ENCODE data around the gene SIX2.

GRCh38 chr2:45033302-45033701 lies 24.1 kb upstream of the SIX2 start:
- TF ChIP-seq CTCF (conservative IDR thresholded peaks at IDR 0.05 in 1 of 2, IDR thresholded peaks at IDR 0.05 in 1 of 2; ENCODE audit: low read depth in 1 of 2, low read length in 2 of 2): no peak
- no peak for TF ChIP-seq EZH2 (IDR thresholded peaks at IDR 0.05; ENCODE audit: low read length, missing control alignments)
